Suprapubic skin (tissue), 4 donors: ENCODE data around the gene IGFBP2.

Experiments
- CTCF ChIP-seq, 2 donors: fragments of 200-600 bp in 1 of 2; fragments of 450-650 bp in 1 of 2; sonication (generic) in 1 of 2; IDR thresholded peaks; one replicate each; pipeline ENCODE4 v1.5.1; 2016 to 2019; ENCODE audit warnings: antibody characterized with exemption in 2 of 2, mild to moderate bottlenecking in 1 of 2, moderate library complexity in 1 of 2
- EP300 ChIP-seq: sonication (generic); formaldehyde crosslinking; IDR thresholded peaks from one replicate; pipeline ENCODE4 v1.6.1; 2017; ENCODE audit warnings: antibody characterized with exemption
- POLR2A ChIP-seq, 2 donors: fragments of 450-650 bp; IDR thresholded peaks; one replicate each; pipeline ENCODE4 v1.6.1; 2017; ENCODE audit warnings: antibody characterized with exemption in 2 of 2, mild to moderate bottlenecking in 2 of 2, moderate library complexity in 2 of 2
- POLR2AphosphoS5 ChIP-seq, 3 donors: sonication (generic); formaldehyde crosslinking; IDR thresholded peaks; one replicate each; pipeline ENCODE4 v1.6.1; 2017; ENCODE audit warnings: antibody characterized with exemption in 3 of 3

DNA sequence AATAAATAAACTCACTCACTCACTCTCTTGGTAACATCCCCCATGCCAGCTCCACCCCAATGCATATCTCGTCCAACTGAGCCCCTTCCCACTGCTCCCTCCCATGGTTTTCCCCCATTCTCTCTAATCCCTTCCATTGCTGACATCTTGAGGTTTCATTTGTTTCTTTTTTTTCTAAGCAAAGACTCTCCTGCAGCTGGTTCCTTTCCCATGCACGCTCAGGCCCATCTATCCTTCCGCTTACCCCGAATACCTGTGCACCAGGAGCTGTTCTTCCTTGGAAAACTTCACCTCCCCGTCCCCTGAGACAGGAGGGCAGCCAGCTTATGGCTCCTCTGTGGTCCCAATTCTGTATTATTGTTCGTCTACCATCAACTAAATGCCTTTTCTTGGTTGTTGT, 41.7 kb upstream of the IGFBP2 start:
- TF ChIP-seq CTCF (IDR thresholded peaks at IDR 0.05) (no peak), POLR2A (IDR thresholded peaks at IDR 0.05) (no peak), POLR2AphosphoS5 (IDR thresholded peaks at IDR 0.05) (no peak), EP300 (no peak)
